ENCODE results near the gene TMEM45B. TPM values are rescaled to one million over a fixed set of nuclear protein-coding genes. Genes with fewer than 3 reads are reported as not detected.

Gene TMEM45B
- total RNA-seq, 4 donors from 2014 or later, result not detected

- TF ChIP-seq CTCF (IDR thresholded peaks at IDR 0.05), result no peak
- no peak for TF ChIP-seq EP300 (IDR thresholded peaks at IDR 0.05)
- no peak for TF ChIP-seq POLR2A (IDR thresholded peaks at IDR 0.05)
- Histone ChIP-seq H3K4me1 (no peaks in the 10 kb centered on the region), H3K27ac (no peak overlapping the region), H3K27me3 (no peaks in the 10 kb centered on the region), H3K4me3 (no peak overlapping the region), H3K36me3 (peaks cover 0 to 77% (median 0%) of the 10 kb centered on the region in 3 donors), H3K9me3 (no peaks in the 10 kb centered on the region)
- no peak for DNase-seq (ENCODE audit: low spot score in 2 of 2)
- WGBS, 2 donors, result 92 to 98% methylated on average over 8 of the region's 8 CpGs
Observed at GRCh38 chr11:129905402-129905801, 89.8 kb downstream of the TMEM45B start.

Small RNA genes lying within 50 kb of the gene (small RNA-seq; reads per million reads assigned to genes)
- not detected for gene AP003327.1

Other genes with a start within 250 kb of the TMEM45B start
- 10 to 100 TPM; 18.6 to 45.7 (median 30.7) TPM for gene NFRKB, start 79.7 kb downstream of the TMEM45B start, total RNA-seq
- gene PRDM10, start 187.0 kb downstream of the TMEM45B start, total RNA-seq, result 10 to 100 TPM in 2 of 4 donors, 1 to 10 TPM in 2; 9.2 to 23.1 (median 11.0) TPM